Testis (tissue), 2 donors: ENCODE results near the gene SAMD3.

ENCODE experiments used
- POLR2A ChIP-seq: fragments of 450-650 bp; IDR thresholded peaks from one replicate; pipeline ENCODE4 v1.6.1; 2017; ENCODE audit warnings: antibody characterized with exemption, mild to moderate bottlenecking, moderate library complexity
- TF ChIP-seq, protein P1 (sequence below), 3 experiments: fragments of 450-650 bp in 2 of 3; fragments of 200-600 bp in 1 of 3; sonication (generic) in 1 of 3; IDR thresholded peaks; one replicate each; pipeline ENCODE4 v1.5.1; 2016 to 2019; ENCODE audit warnings: antibody characterized with exemption in 3 of 3, mild to moderate bottlenecking in 2 of 3, moderate library complexity in 1 of 3

- TF ChIP-seq POLR2A, result no peak
- TF ChIP-seq, protein P1, sequence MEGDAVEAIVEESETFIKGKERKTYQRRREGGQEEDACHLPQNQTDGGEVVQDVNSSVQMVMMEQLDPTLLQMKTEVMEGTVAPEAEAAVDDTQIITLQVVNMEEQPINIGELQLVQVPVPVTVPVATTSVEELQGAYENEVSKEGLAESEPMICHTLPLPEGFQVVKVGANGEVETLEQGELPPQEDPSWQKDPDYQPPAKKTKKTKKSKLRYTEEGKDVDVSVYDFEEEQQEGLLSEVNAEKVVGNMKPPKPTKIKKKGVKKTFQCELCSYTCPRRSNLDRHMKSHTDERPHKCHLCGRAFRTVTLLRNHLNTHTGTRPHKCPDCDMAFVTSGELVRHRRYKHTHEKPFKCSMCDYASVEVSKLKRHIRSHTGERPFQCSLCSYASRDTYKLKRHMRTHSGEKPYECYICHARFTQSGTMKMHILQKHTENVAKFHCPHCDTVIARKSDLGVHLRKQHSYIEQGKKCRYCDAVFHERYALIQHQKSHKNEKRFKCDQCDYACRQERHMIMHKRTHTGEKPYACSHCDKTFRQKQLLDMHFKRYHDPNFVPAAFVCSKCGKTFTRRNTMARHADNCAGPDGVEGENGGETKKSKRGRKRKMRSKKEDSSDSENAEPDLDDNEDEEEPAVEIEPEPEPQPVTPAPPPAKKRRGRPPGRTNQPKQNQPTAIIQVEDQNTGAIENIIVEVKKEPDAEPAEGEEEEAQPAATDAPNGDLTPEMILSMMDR (IDR thresholded peaks at IDR 0.05), result no peak
Observed at GRCh38 chr6:130099119-130099518, 123.6 kb downstream of the SAMD3 start.
